Measurements from ENCODE around the gene SART1.

The SART1 gene

GRCh38 chr11:65967329-65967934 lies 5.9 kb downstream of the SART1 start:
- DNase-seq = no peak

- no peak for DNase-seq
These were observed 7.3 kb downstream of the SART1 start for GRCh38 chr11:65968600-65969482.

GRCh38 chr11:65972116-65972515 lies 10.6 kb downstream of the SART1 start:
- no peak for DNase-seq

DNA sequence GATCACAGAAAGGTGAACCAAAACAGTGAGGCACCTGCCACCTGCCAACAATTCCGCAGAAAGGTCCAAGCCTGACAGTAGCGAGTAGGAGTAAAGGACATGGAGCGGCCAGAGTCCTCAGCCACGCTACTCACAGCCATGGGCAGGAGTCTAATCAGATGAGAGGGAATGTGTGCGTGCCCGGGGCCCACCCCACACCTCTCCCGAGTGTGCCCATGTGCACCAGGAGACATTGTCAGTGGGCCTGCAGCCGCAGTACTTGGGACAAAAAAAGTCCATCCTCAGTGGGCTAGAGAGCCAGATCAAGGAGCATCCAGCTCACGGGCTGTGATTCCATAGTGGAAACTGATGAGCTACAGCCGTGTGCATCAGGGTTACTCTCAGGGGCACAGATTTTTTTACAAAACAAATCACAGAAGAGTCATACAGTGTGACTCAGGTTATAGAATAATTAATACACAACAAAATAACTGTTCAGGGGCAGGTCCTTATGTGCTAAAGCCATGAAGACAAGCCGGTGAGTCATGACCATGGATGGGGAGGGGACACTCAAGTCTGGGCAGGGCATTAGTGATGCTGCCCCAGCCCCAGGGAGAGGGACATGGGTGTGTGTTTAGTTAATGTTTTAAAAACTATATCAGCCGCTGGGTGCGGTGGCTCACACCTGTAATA lies 12.0 kb downstream of the SART1 start:
- DNase-seq = no peak

- no peak for DNase-seq
These were observed 14.2 kb downstream of the SART1 start for GRCh38 chr11:65975771-65976170.

GRCh38 chr11:65976216-65977176 lies 15.0 kb downstream of the SART1 start:
- DNase-seq = no peak

GRCh38 chr11:65977621-65978390 lies 16.3 kb downstream of the SART1 start:
- no peak for DNase-seq

- DNase-seq = no peak
These were observed 17.1 kb downstream of the SART1 start for GRCh38 chr11:65978391-65979238.

DNA sequence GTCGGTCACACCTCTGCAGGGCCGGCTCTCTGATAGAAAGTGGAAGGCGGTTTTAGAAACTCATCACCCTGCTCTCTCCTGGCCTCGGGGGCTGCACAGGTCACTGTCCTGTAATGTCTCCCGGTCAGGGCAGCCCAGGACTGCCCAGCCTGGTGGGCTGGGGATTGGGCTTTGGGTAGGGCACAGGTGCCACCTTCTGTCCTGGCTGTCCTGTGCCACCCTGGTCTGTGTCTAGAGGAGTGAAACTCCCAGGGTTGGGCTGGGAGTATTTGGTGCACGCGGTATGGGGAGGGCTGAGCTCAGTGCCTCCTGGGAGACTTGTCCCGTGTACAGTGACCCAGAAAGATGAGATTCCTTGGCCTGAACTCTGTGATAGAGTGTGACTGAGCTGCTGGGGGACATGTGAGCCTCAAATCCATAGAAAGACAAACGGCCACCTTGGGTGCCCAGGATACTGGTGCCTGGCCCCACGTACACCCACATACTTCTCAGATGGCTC lies 17.8 kb downstream of the SART1 start:
- DNase-seq = no peak

- no peak for DNase-seq
These were observed 19.7 kb downstream of the SART1 start for GRCh38 chr11:65981101-65981740.

GRCh38 chr11:65981972-65982823 lies 20.7 kb downstream of the SART1 start:
- DNase-seq = no peak

DNA sequence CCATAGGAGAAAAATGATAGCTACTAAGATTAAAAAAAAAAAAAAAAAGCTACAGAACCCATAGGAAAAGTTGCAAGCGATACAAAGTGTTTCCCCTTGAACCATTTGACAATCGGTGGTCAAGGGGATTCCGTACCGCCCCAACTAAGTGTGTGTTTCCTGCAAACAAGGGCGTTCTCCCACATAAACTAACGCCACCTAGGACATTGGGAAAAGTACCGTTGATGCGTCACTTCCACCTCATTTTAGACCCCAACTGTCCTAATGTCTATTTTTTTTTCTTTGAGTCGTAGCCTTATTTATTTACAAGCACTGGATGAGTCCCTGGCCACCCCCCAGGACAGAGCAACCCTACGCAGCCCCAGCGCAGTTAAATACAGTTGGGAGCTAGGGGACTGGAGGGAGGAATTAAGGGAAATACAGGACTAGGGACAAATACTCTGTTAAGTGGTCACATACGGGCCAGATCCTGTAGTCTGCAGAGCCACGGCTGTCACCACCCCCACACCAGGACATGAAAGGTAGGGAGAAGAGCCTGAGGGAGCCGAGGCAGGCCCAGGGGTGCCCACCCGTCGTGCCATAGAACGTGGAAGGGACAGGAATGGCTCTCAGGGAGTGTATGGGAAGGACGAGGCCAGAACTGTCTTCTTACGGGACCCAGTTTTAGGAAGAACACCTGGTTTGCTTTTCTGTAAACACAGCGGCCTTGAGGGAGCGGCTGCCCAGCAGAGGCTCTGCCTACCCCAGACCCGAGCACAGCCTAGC lies 21.5 kb downstream of the SART1 start:
- no peak for DNase-seq

GRCh38 chr11:65983589-65983987 lies 22.1 kb downstream of the SART1 start:
- no peak for DNase-seq

DNA sequence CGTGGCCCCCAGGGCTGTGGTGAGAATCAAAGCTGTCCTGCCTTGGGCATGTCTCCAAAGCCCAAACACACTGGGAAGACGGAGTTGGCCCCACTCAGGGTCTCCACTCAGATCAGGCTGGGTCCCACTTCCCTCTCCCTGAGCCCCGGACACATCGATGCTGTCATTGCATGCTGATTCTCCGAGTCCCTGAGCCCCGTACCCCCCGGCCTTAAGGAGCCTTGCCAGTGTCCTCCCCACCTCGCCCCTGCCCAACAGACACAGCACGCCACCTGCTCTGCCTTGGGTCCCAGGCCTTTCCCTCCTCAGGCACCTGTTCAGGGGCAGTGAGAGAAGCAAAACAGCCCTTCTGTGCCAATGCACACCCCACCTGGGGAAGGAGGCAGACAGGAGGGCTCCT lies 25.8 kb downstream of the SART1 start:
- no peak for DNase-seq

DNA sequence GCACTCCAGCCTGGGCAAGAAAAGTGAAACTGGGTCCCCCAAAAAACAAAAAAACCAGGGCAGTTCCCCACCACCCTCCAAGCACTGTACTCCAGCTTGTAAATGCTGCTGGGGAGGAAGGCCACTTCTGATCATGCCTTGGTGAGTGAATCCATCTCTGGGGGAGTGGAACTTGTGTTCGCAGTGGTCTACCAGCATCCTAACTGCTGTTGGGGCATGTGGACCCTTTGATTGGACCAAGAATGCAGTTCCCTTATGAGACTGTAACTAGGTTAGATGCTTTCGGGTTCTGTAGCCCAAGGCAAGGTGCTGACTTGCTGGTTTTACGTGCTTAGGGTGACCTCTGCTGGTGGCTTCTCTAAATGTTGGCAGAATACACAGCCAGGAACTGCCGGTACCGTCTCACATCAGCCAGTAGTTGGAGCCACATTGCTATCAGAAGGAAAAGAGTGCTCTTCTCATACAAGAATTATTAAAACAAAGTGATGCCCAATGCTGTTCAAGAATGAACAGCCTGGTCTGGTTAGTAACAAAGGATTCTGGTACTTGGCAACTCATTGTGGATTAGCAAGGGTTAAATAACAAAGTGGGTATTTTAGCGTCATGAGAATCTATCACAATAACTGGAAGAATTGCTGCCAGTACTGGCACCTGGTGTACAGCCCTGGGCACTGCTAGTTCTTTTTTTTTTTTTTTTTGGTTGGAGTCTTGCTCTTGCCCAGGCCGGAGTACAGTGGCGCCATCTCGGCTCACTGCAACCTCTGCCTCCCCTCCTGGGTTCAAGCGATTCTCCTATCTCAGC lies 27.5 kb downstream of the SART1 start:
- peak; percentile 86 for DNase-seq

DNA sequence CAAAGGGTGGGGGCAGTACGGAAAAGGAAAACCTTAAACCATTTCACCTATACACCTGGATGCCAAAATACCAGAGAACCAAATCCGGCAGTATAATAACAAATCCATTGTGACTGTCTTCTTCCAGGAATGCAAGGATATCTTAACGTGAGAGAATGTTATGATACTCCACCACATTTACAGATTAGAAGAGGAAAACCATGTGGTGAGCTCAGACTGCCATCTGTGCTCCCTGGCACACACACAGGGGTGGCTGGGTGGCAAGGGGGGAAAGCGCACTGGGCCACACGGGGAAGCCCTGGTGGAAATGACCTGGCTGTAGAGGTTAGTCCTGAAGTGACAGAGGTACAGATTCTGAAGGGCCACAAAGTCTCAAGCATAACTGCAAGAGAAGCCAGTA lies 30.5 kb downstream of the SART1 start:
- no peak for DNase-seq

GRCh38 chr11:65997286-65997685 lies 35.8 kb downstream of the SART1 start:
- DNase-seq = no peak
